GM12878 (cell line): ENCODE measurements around the gene SAFB. TPM values are rescaled to one million over a fixed set of nuclear protein-coding genes. Genes with fewer than 3 reads are reported as not detected.

Source experiments
- ATAC-seq: fragments of 200-7000 bp; cut with Tn5 transposase; 3 replicates; pipeline ENCODE4 v1.9.1; 2020; ENCODE audit warnings: mild to moderate bottlenecking, moderate library complexity
- BruUV-seq: library from RNA; stranded (reverse); fragments of 400-500 nt; replicated peaks from 2 replicates; lab custom pipeline; 2021; lab: Mats Ljungman, UMichigan
- CTCF ChIA-PET: fragments of 300-600 bp; sonication (Branson Sonifier 250); formaldehyde crosslinking; extraction: SDS; loops from one replicate; lab custom pipeline; 2021; ENCODE audit warnings: inconsistent platforms; lab: Yijun Ruan, JAX
- POLR2A ChIA-PET: fragments of 350-600 bp; formaldehyde crosslinking; extraction: SDS; loops from one replicate; lab custom pipeline; 2021; ENCODE audit warnings: inconsistent platforms; lab: Charles Lee
- RAD21 ChIA-PET: fragments of 300-600 bp; sonication (Branson Sonifier 250); formaldehyde crosslinking; loops from one replicate; lab custom pipeline; 2023; ENCODE audit warnings: antibody characterized with exemption; ENCODE audit not compliant: unreplicated experiment; lab: Charles Lee
- SMC1A ChIA-PET: fragments of 300-600 bp; sonication (Branson Sonifier 250); formaldehyde crosslinking; loops from one replicate; lab custom pipeline; 2023; ENCODE audit not compliant: unreplicated experiment, uncharacterized antibody; lab: Charles Lee
- DNase-seq: peaks from one replicate; pipeline ENCODE4 v3.0.0-alpha.2; 2011; ENCODE audit warnings: low read depth, low spot score
- FAIRE-seq: peaks from 3 replicates; lab custom pipeline; 2011; peaks lifted over from hg19 to GRCh38; lab: Jason Lieb, UNC
- H2AFZ ChIP-seq: 2 replicates; pipeline ENCODE4 v1.6.0; 2011; ENCODE audit warnings: low read depth, low read length, control low read depth; ENCODE audit not compliant: control insufficient read depth
- H3K27ac ChIP-seq: 2 replicates; pipeline ENCODE4 v1.5.1; 2011; ENCODE audit warnings: control low read depth; ENCODE audit not compliant: control insufficient read depth, insufficient read depth
- H3K27me3 ChIP-seq, 2 experiments: replicated peaks in 1 of 2; 2 replicates each; pipeline versions ENCODE4 v1.6.0 to v1.6.1; 2011; ENCODE audit warnings: low read length in 1 of 2; ENCODE audit not compliant: control insufficient read depth in 2 of 2, insufficient read depth in 2 of 2
- H3K36me3 ChIP-seq, 2 experiments: 2 replicates each; pipeline ENCODE4 v1.5.1; 2011; ENCODE audit warnings: low read length in 1 of 2; ENCODE audit not compliant: control insufficient read depth in 2 of 2, insufficient read depth in 2 of 2
- H3K4me1 ChIP-seq: 2 replicates; pipeline ENCODE4 v1.6.1; 2011; ENCODE audit warnings: mild to moderate bottlenecking, low read length, moderate library complexity, mixed read lengths; ENCODE audit not compliant: control insufficient read depth, insufficient read depth
- H3K4me2 ChIP-seq: 2 replicates; pipeline ENCODE4 v1.6.0; 2011; ENCODE audit warnings: control low read depth; ENCODE audit not compliant: control insufficient read depth, insufficient read depth
- H3K4me3 ChIP-seq: fragments of 200-600 bp; sonication (generic); 2 replicates; pipeline ENCODE4 v1.5.1; 2016
- H3K79me2 ChIP-seq: 2 replicates; pipeline ENCODE4 v1.6.0; 2011; ENCODE audit warnings: low read length; ENCODE audit not compliant: control insufficient read depth, insufficient read depth
- H3K9ac ChIP-seq: 2 replicates; pipeline ENCODE4 v1.8.0; 2011; ENCODE audit warnings: low read length, control low read depth, mixed read lengths; ENCODE audit not compliant: control insufficient read depth, insufficient read depth
- H3K9me3 ChIP-seq: replicated peaks from 3 replicates; pipeline ENCODE4 v1.5.1; 2011; ENCODE audit warnings: mild to moderate bottlenecking, low read length; ENCODE audit not compliant: control insufficient read depth, insufficient read depth
- H4K20me1 ChIP-seq: 2 replicates; pipeline ENCODE4 v1.6.0; 2011; ENCODE audit not compliant: control insufficient read depth, insufficient read depth
- FOXM1 ChIP-seq: IDR thresholded peaks from 2 replicates; pipeline ENCODE4 v1.6.1; 2012; ENCODE audit warnings: low read depth, mild to moderate bottlenecking, inconsistent platforms, low read length, moderate library complexity
- GATAD2B ChIP-seq: fragments of 450-650 bp; conservative IDR thresholded peaks from 2 replicates; pipeline ENCODE4 v1.6.1; 2017; ENCODE audit warnings: low read depth, mild to moderate bottlenecking, moderate library complexity
- HDGF ChIP-seq: fragments of 450-650 bp; IDR thresholded peaks from 2 replicates; pipeline ENCODE4 v1.6.1; 2016; ENCODE audit warnings: antibody characterized with exemption
- MYC ChIP-seq: IDR thresholded peaks from 2 replicates; pipeline ENCODE4 v1.6.1; 2011; ENCODE audit warnings: mild to moderate bottlenecking, low read length, moderate library complexity, inconsistent platforms; ENCODE audit not compliant: insufficient read depth, insufficient replicate concordance, insufficient read length, severe bottlenecking
- PML ChIP-seq: IDR thresholded peaks from 2 replicates; pipeline ENCODE4 v1.6.1; 2012; ENCODE audit warnings: low read length, inconsistent platforms
- SIX5 ChIP-seq: IDR thresholded peaks from 2 replicates; pipeline ENCODE4 v1.6.1; 2011; ENCODE audit warnings: mild to moderate bottlenecking, low read depth, low read length, moderate library complexity; ENCODE audit not compliant: severe bottlenecking
- SMAD5 ChIP-seq: IDR thresholded peaks from 2 replicates; pipeline ENCODE4 v1.6.1; 2016; ENCODE audit warnings: antibody characterized with exemption, low read depth
- YY1 ChIP-seq: IDR thresholded peaks from 2 replicates; pipeline ENCODE4 v1.6.1; 2011; ENCODE audit warnings: low read depth, mild to moderate bottlenecking, low read length
- WGBS: methylation state at CpG from one replicate; pipeline ENCODE4 v1.1.6; 2016; ENCODE audit warnings: low lambda C conversion rate; ENCODE audit not compliant: insufficient replicate concordance, insufficient coverage; ENCODE audit errors: missing lambda C conversion rate; 5-methylcytosine and 5-hydroxymethylcytosine counted together
- in situ Hi-C: fragments of 300-500 bp; cut with MboI; formaldehyde crosslinking; loops from 9 replicates; pipeline ENCODE4 v1.14.3; 2018; ENCODE audit warnings: mixed read lengths
- intact Hi-C: fragments of 100-400 bp; cut with micrococcal nuclease; formaldehyde crosslinking; loops from one replicate; pipeline ENCODE4 v1.14.2; 2022; ENCODE audit not compliant: unreplicated experiment
- polyA plus RNA-seq, 11 experiments: library from polyadenylated mRNA; depleted of rRNA in 4 of 11; unstranded in 6 of 11; stranded (reverse) in 5 of 11; fragments of >200 nt; fragmentation: Nextera tagmentation in 4 of 11; fragmentation: Illumina TruSeq in 1 of 11; extraction: Ambion mirVana in 4 of 11; extraction: Trizol in 1 of 11; gene quantifications; 1 replicate in 1 of 11; 2 replicates in 10 of 11; pipeline versions ENCODE4 v1.2.1 to v1.2.3, GENCODE V29; 2011 to 2016; ENCODE audit warnings: inconsistent platforms in 2 of 11, missing spikeins in 2 of 11, low read depth in 1 of 11
- total RNA-seq, 4 experiments: library from RNA; depleted of rRNA in 3 of 4; stranded (reverse); fragments of >200 nt in 3 of 4; fragmentation: Illumina TruSeq in 1 of 4; extraction: Trizol in 1 of 4; gene quantifications; 2 replicates each; pipeline versions ENCODE4 v1.2.1 to v1.2.3, GENCODE V29; 2013 to 2021
- TF ChIP-seq, protein P1 (sequence below): IDR thresholded peaks from 2 replicates; pipeline ENCODE4 v1.6.1; 2011; ENCODE audit warnings: borderline replicate concordance, low read depth, mild to moderate bottlenecking, moderate library complexity, low read length; ENCODE audit not compliant: insufficient read depth, poor library complexity, severe bottlenecking

Gene SAFB
- total and polyA plus RNA-seq, 10 of the 15 experiments (the other 5 are each of a cell fraction or from before 2014, with no cell fraction given), result 1.6 to 131 (median 61.2) TPM

DNA sequence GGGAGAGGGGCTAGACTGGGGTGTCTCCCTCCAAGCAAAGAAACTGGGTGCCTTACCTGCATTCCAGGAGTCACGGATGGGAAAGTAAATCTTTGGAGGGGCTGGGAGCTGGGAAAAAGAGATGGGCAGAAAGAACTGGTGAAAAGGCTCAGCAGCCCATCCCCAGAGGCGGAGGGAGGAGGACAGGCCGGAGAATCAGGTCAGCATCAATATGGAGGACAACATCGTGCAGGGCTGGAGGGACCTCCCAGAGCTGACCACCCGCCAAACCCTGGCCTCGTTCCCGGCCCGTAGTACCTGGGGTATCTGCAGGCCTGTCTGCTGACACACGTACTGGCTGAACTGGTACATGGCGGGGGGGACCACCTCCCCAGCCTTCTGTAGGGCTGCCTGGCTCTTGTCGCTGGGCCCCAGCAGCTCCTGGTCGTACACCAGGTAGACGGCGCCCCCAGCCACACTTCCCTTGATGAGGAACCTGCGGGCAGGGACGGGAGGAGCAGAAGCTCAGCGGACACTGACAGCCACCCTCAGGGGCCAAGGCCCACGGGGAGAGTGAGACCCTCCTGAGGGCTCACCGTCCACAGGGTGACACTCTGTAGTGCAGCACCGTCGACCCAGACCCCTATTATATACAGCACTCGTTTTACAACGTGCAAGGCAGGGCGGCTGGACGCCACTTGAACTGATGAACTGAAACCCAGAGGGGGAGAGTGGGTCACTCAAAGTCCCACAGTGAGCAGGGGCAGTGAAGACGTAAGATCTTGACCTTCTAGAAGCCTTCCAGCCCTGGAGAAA is 56.6 kb downstream of the SAFB start:
- RAD21 ChIA-PET, result no interaction called here
- in situ Hi-C loops (loop anchor here (10.0 kb wide), 1 partner anchor 1435 kb away; the partner anchor contains the start of gene YJU2), intact Hi-C loops (no loop called here)
- DNase-seq, result no peak
- H3K4me1 ChIP-seq, result peaks cover 5% of the 10 kb centered on the region; the same call in 1 of the 2 replicates
- BruUV-seq, result no TSS peak
- no peaks in the 10 kb centered on the region for H4K20me1 ChIP-seq
- POLR2A ChIA-PET, result interaction anchor here (0.5 to 0.6 kb wide), 2 partner anchors 55 to 70 kb away, joined by 4 read pairs; no protein-coding TSS in a partner anchor
- peak overlapping the region; percentile 98 for H3K4me3 ChIP-seq
- ATAC-seq, result peak; percentile 33
- peak overlapping the region; percentile 96 for H3K4me2 ChIP-seq
- 28% methylated on average over 26 of the region's 26 CpGs for WGBS
- no peak for FAIRE-seq
- peak overlapping the region; percentile 81 for H3K9ac ChIP-seq
- CTCF ChIA-PET, result interaction anchor here (1.0 kb wide), 1 partner anchor 10 kb away, joined by 4 read pairs; the partner anchor contains the start of gene RPL36
- no peaks in the 10 kb centered on the region for H3K27me3 ChIP-seq
- peaks cover 12% of the 10 kb centered on the region for H3K79me2 ChIP-seq
- no peaks in the 10 kb centered on the region for H3K9me3 ChIP-seq
- peaks cover 0 to 2% of the 10 kb centered on the region in 2 experiments; a peak in 2 of 4 replicates for H3K36me3 ChIP-seq
- SMC1A ChIA-PET, result no interaction called here
- H2AFZ ChIP-seq, result peak overlapping the region; percentile 77
- peak; percentile 7 for TF ChIP-seq MYC
- no peak for TF ChIP-seq HDGF
- no peak for TF ChIP-seq SIX5
- TF ChIP-seq FOXM1, result no peak
- TF ChIP-seq GATAD2B, result no peak
- TF ChIP-seq, protein P1, sequence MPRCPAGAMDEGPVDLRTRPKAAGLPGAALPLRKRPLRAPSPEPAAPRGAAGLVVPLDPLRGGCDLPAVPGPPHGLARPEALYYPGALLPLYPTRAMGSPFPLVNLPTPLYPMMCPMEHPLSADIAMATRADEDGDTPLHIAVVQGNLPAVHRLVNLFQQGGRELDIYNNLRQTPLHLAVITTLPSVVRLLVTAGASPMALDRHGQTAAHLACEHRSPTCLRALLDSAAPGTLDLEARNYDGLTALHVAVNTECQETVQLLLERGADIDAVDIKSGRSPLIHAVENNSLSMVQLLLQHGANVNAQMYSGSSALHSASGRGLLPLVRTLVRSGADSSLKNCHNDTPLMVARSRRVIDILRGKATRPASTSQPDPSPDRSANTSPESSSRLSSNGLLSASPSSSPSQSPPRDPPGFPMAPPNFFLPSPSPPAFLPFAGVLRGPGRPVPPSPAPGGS, result peak; percentile 42
- TF ChIP-seq PML, result no peak
- no peak for TF ChIP-seq YY1
- TF ChIP-seq SMAD5, result 0 out of 2 replicates have a peak, but pooled peaks have one; percentile 4
- peak overlapping the region; percentile 46 for H3K27ac ChIP-seq
